GM18951 (cell line): ENCODE measurements around the gene SPHKAP.
"Not testable (repeated sequence)": the region's sequence is repeated elsewhere in the genome, so short reads cannot be mapped to it uniquely, and the experiment has no call there.

Source experiments
- POLR2A ChIP-seq: IDR thresholded peaks from 4 replicates; pipeline ENCODE4 v1.6.1; 2011; ENCODE audit warnings: mild to moderate bottlenecking; ENCODE audit not compliant: insufficient read length, insufficient read depth; ENCODE audit errors: extremely low read depth
- in situ Hi-C: fragments of 300-500 bp; cut with MboI; formaldehyde crosslinking; loops from one replicate; pipeline ENCODE4 v1.12.0; 2022; ENCODE audit warnings: low sequenced_read_pairs, mixed read lengths, inconsistent platforms; ENCODE audit not compliant: unreplicated experiment

SPHKAP gene

GRCh38 chr2:228079194-228079593 is 102.3 kb downstream of the SPHKAP start:
- TF ChIP-seq POLR2A, result no peak
- in situ Hi-C loops, result no loop called here

GRCh38 chr2:228076695-228077094 is 104.8 kb downstream of the SPHKAP start:
- in situ Hi-C loops, result not testable (repeated sequence)

GRCh38 chr2:228072669-228073068 is 108.8 kb downstream of the SPHKAP start:
- in situ Hi-C loops, result no loop called here
- no peak for TF ChIP-seq POLR2A

GRCh38 chr2:228067309-228067708 is 114.2 kb downstream of the SPHKAP start:
- in situ Hi-C loops, result no loop called here
- no peak for TF ChIP-seq POLR2A

GRCh38 chr2:228066126-228066798 is 115.2 kb downstream of the SPHKAP start:
- no peak for TF ChIP-seq POLR2A
- in situ Hi-C loops, result no loop called here

GRCh38 chr2:228065686-228066085 is 115.8 kb downstream of the SPHKAP start:
- no peak for TF ChIP-seq POLR2A
- in situ Hi-C loops, result no loop called here

- in situ Hi-C loops, result no loop called here
- no peak for TF ChIP-seq POLR2A
Observed at GRCh38 chr2:228064796-228065315, 116.6 kb downstream of the SPHKAP start.

GRCh38 chr2:228064024-228064423 is 117.5 kb downstream of the SPHKAP start:
- in situ Hi-C loops, result no loop called here
- no peak for TF ChIP-seq POLR2A

GRCh38 chr2:228063558-228063957 is 117.9 kb downstream of the SPHKAP start:
- TF ChIP-seq POLR2A, result no peak
- in situ Hi-C loops, result no loop called here

GRCh38 chr2:228059735-228060134 is 121.8 kb downstream of the SPHKAP start:
- no peak for TF ChIP-seq POLR2A
- in situ Hi-C loops, result no loop called here

- no peak for TF ChIP-seq POLR2A
- in situ Hi-C loops, result no loop called here
Observed at GRCh38 chr2:228056293-228057097, 125.0 kb downstream of the SPHKAP start.

GRCh38 chr2:228048838-228049490 is 132.5 kb downstream of the SPHKAP start:
- in situ Hi-C loops, result no loop called here
- no peak for TF ChIP-seq POLR2A

GRCh38 chr2:228040995-228041394 is 140.5 kb downstream of the SPHKAP start:
- TF ChIP-seq POLR2A, result no peak
- in situ Hi-C loops, result no loop called here
